HepG2 (cell line): ENCODE results near the gene C1QTNF9. TPM values are rescaled to one million over a fixed set of nuclear protein-coding genes. Genes with fewer than 3 reads are reported as not detected.

Experiments used
- ARID5B ChIP-seq: IDR thresholded peaks from 2 replicates; pipeline ENCODE4 v1.4.0; 2020; ENCODE audit warnings: mild to moderate bottlenecking, missing genetic modification reagents
- FOXC1 ChIP-seq: sonication (generic); formaldehyde crosslinking; IDR thresholded peaks from 2 replicates; pipeline ENCODE4 v1.8.0; 2022; ENCODE audit warnings: mild to moderate bottlenecking, missing genetic modification reagents, borderline replicate concordance
- FOXJ3 ChIP-seq: sonication (generic); formaldehyde crosslinking; IDR thresholded peaks from 2 replicates; pipeline ENCODE4 v1.4.0; 2020; ENCODE audit warnings: missing genetic modification reagents, mild to moderate bottlenecking, borderline replicate concordance
- FOXP1 ChIP-seq, 2 experiments: fragments of 450-650 bp in 1 of 2; IDR thresholded peaks; 2 replicates each; pipeline ENCODE4 v1.6.1; 2017 to 2018; ENCODE audit warnings: antibody characterized with exemption in 1 of 2
- JUN ChIP-seq: sonication (generic); formaldehyde crosslinking; IDR thresholded peaks from 2 replicates; pipeline ENCODE4 v1.4.0; 2020; ENCODE audit warnings: mild to moderate bottlenecking, missing genetic modification reagents
- PHF5A ChIP-seq: IDR thresholded peaks from one replicate; pipeline ENCODE4 v1.6.1; 2018; ENCODE audit warnings: low read depth, missing genetic modification reagents; ENCODE audit not compliant: unreplicated experiment
- POLR2G ChIP-seq: fragments of 200-400 bp; formaldehyde crosslinking; IDR thresholded peaks from 2 replicates; pipeline ENCODE4 v1.6.1; 2018; ENCODE audit warnings: mild to moderate bottlenecking, low read depth, low read length, moderate library complexity
- RCOR2 ChIP-seq: IDR thresholded peaks from 2 replicates; pipeline ENCODE4 v1.6.1; 2016; ENCODE audit warnings: missing biosample characterization, missing genetic modification reagents
- RXRA ChIP-seq: sonication (generic); formaldehyde crosslinking; IDR thresholded peaks from 2 replicates; pipeline ENCODE4 v1.5.1; 2020; ENCODE audit warnings: missing genetic modification reagents
- SKI ChIP-seq: fragments of 450-650 bp; IDR thresholded peaks from one replicate; pipeline ENCODE4 v1.6.1; 2018; ENCODE audit warnings: mild to moderate bottlenecking; ENCODE audit not compliant: partially characterized antibody
- TAF1 ChIP-seq: sonication (generic); formaldehyde crosslinking; IDR thresholded peaks from 2 replicates; pipeline ENCODE4 v1.4.0; 2020; ENCODE audit warnings: missing genetic modification reagents
- ZNF282 ChIP-seq: fragments of 450-650 bp; IDR thresholded peaks from 2 replicates; pipeline ENCODE4 v1.6.1; 2018; ENCODE audit not compliant: partially characterized antibody
- ZNF296 ChIP-seq: sonication (generic); formaldehyde crosslinking; conservative IDR thresholded peaks from 2 replicates; pipeline ENCODE4 v1.5.0; 2020; ENCODE audit warnings: mild to moderate bottlenecking, missing genetic modification reagents
- ZNF3 ChIP-seq: IDR thresholded peaks from 2 replicates; pipeline ENCODE4 v1.7.0; 2017; ENCODE audit warnings: inconsistent platforms
- polyA plus RNA-seq, 8 experiments: library from polyadenylated mRNA; depleted of rRNA in 3 of 8; stranded (reverse) in 7 of 8; unstranded in 1 of 8; fragments of >200 nt; fragmentation: Illumina TruSeq in 4 of 8; extraction: Trizol in 4 of 8; gene quantifications; 2 replicates each; pipeline versions ENCODE4 v1.2.1 to v1.2.3, GENCODE V29; 2011 to 2016; ENCODE audit warnings: low read depth in 4 of 8, missing spikeins in 1 of 8, mixed read lengths in 1 of 8; ENCODE audit not compliant: insufficient read depth in 1 of 8
- total RNA-seq, 5 experiments: library from RNA; depleted of rRNA; stranded (reverse); fragments of >200 nt; fragmentation: Illumina TruSeq; extraction: Trizol; gene quantifications; 2 replicates each; pipeline ENCODE4 v1.2.3, GENCODE V29; 2016; ENCODE audit warnings: low read depth in 1 of 5
- TF ChIP-seq, protein P1 (sequence below), 2 experiments: sonication (generic) in 1 of 2; formaldehyde crosslinking in 1 of 2; IDR thresholded peaks; 2 replicates each; pipeline versions ENCODE4 v1.4.0 to v1.6.1; 2016 to 2020; ENCODE audit warnings: borderline replicate concordance in 1 of 2, low read depth in 1 of 2, mild to moderate bottlenecking in 1 of 2, missing genetic modification reagents in 1 of 2
- TF ChIP-seq, protein P2 (sequence below): fragments of 450-650 bp; IDR thresholded peaks from 2 replicates; pipeline ENCODE4 v1.6.1; 2016
- TF ChIP-seq, protein P3 (sequence below): sonication (generic); formaldehyde crosslinking; IDR thresholded peaks from 2 replicates; pipeline ENCODE4 v1.8.0; 2022; ENCODE audit warnings: missing genetic modification reagents, mild to moderate bottlenecking, moderate library complexity, borderline replicate concordance

The C1QTNF9 gene
- total and polyA plus RNA-seq, 2 of the 13 experiments (the other 11 are each of a cell fraction or from before 2014, with no cell fraction given): not detected

GRCh38 chr13:24271601-24272451 is 37.6 kb upstream of the C1QTNF9 start (continued):
- TF ChIP-seq FOXJ3 (CRISPR knock-in tag) (0 out of 2 replicates have a peak, but pooled peaks have one; percentile 41), ZNF282 (no peak), ZNF3 (no peak), FOXC1 (0 out of 2 replicates have a peak, but pooled peaks have one; percentile 64), ARID5B (CRISPR knock-in tag) (peak; percentile 90), TAF1 (CRISPR knock-in tag) (no peak), SKI (peak; percentile 17), JUN (CRISPR knock-in tag) (no peak), POLR2G (no peak), ZNF296 (CRISPR knock-in tag) (no peak), RCOR2 (no peak), FOXP1 (IDR thresholded peaks at IDR 0.05) (no peak), FOXP1 (CRISPR knock-in tag; IDR thresholded peaks at IDR 0.05) (no peak; the same call in 1 of the 2 replicates), PHF5A (CRISPR knock-in tag) (no peak), RXRA (CRISPR knock-in tag) (peak; percentile 54)
- TF ChIP-seq, protein P1, sequence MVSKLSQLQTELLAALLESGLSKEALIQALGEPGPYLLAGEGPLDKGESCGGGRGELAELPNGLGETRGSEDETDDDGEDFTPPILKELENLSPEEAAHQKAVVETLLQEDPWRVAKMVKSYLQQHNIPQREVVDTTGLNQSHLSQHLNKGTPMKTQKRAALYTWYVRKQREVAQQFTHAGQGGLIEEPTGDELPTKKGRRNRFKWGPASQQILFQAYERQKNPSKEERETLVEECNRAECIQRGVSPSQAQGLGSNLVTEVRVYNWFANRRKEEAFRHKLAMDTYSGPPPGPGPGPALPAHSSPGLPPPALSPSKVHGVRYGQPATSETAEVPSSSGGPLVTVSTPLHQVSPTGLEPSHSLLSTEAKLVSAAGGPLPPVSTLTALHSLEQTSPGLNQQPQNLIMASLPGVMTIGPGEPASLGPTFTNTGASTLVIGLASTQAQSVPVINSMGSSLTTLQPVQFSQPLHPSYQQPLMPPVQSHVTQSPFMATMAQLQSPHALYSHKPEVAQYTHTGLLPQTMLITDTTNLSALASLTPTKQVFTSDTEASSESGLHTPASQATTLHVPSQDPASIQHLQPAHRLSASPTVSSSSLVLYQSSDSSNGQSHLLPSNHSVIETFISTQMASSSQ (IDR thresholded peaks at IDR 0.05; ENCODE audit: low read depth): no peak
- TF ChIP-seq, protein P1 (CRISPR knock-in tag; IDR thresholded peaks at IDR 0.05; ENCODE audit: borderline replicate concordance): no peak
- TF ChIP-seq, protein P2, sequence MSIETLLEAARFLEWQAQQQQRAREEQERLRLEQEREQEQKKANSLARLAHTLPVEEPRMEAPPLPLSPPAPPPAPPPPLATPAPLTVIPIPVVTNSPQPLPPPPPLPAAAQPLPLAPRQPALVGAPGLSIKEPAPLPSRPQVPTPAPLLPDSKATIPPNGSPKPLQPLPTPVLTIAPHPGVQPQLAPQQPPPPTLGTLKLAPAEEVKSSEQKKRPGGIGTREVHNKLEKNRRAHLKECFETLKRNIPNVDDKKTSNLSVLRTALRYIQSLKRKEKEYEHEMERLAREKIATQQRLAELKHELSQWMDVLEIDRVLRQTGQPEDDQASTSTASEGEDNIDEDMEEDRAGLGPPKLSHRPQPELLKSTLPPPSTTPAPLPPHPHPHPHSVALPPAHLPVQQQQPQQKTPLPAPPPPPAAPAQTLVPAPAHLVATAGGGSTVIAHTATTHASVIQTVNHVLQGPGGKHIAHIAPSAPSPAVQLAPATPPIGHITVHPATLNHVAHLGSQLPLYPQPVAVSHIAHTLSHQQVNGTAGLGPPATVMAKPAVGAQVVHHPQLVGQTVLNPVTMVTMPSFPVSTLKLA: no peak
- TF ChIP-seq, protein P3, sequence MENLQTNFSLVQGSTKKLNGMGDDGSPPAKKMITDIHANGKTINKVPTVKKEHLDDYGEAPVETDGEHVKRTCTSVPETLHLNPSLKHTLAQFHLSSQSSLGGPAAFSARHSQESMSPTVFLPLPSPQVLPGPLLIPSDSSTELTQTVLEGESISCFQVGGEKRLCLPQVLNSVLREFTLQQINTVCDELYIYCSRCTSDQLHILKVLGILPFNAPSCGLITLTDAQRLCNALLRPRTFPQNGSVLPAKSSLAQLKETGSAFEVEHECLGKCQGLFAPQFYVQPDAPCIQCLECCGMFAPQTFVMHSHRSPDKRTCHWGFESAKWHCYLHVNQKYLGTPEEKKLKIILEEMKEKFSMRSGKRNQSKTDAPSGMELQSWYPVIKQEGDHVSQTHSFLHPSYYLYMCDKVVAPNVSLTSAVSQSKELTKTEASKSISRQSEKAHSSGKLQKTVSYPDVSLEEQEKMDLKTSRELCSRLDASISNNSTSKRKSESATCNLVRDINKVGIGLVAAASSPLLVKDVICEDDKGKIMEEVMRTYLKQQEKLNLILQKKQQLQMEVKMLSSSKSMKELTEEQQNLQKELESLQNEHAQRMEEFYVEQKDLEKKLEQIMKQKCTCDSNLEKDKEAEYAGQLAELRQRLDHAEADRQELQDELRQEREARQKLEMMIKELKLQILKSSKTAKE: 0 out of 2 replicates have a peak, but pooled peaks have one; percentile 17
